Endothelial cell of umbilical vein (primary cell): Measurements from ENCODE around the gene PCNT. TPM values are rescaled to one million over a fixed set of nuclear protein-coding genes. Genes with fewer than 3 reads are reported as not detected.

Experiments
- BruUV-seq: library from RNA; stranded (reverse); fragments of 400-500 nt; replicated peaks from 2 replicates; lab custom pipeline; 2021; lab: Mats Ljungman, UMichigan
- CTCF ChIA-PET: fragments of 300-600, 350-600 bp; sonication (Branson Sonifier 250); formaldehyde crosslinking; loops from one replicate; lab custom pipeline; 2021; ENCODE audit warnings: antibody characterized with exemption, inconsistent platforms; lab: Charles Lee
- POLR2A ChIA-PET: fragments of 300-600, 350-600 bp; sonication (Branson Sonifier 250); formaldehyde crosslinking; loops from one replicate; lab custom pipeline; 2021; ENCODE audit warnings: antibody characterized with exemption, inconsistent platforms; lab: Charles Lee
- DNase-seq: peaks from one replicate; pipeline ENCODE4 v3.0.0-alpha.2; 2011; ENCODE audit warnings: low read depth, low spot score
- FAIRE-seq: peaks from 2 replicates; lab custom pipeline; 2011; peaks lifted over from hg19 to GRCh38; lab: Jason Lieb, UNC
- H2AFZ ChIP-seq: 2 replicates; pipeline ENCODE4 v1.6.0; 2012; ENCODE audit warnings: low read depth, low read length, control low read depth, inconsistent platforms
- H3K27ac ChIP-seq: 2 replicates; pipeline ENCODE4 v1.5.1; 2011; ENCODE audit warnings: low read depth, mild to moderate bottlenecking, control low read depth, low read length, moderate library complexity; ENCODE audit not compliant: insufficient read depth
- H3K27me3 ChIP-seq, 2 experiments: 2 replicates each; pipeline versions ENCODE4 v1.6.0 to v1.6.1; 2011; ENCODE audit warnings: low read length in 2 of 2, mixed read lengths in 1 of 2; ENCODE audit not compliant: control insufficient read depth in 2 of 2, insufficient read depth in 2 of 2
- H3K36me3 ChIP-seq, 2 experiments: 2 replicates in 1 of 2; 3 replicates in 1 of 2; pipeline ENCODE4 v1.5.1; 2011; ENCODE audit warnings: low read length in 2 of 2, mild to moderate bottlenecking in 1 of 2, moderate library complexity in 1 of 2; ENCODE audit not compliant: control insufficient read depth in 2 of 2, insufficient read depth in 2 of 2; ENCODE audit errors: extremely low read depth in 1 of 2
- H3K4me1 ChIP-seq: 3 replicates; pipeline ENCODE4 v1.5.1; 2011; ENCODE audit warnings: mild to moderate bottlenecking, low read length; ENCODE audit not compliant: control insufficient read depth, insufficient read depth; ENCODE audit errors: extremely low read depth
- H3K4me2 ChIP-seq: 2 replicates; pipeline ENCODE4 v1.6.1; 2011; ENCODE audit warnings: low read length, control low read depth, mixed read lengths; ENCODE audit not compliant: insufficient read depth
- H3K4me3 ChIP-seq, 3 experiments: fragments of 200-600 bp in 1 of 3; sonication (generic), shearing (Covaris generic) in 1 of 3; replicated peaks in 1 of 3; 2 replicates each; pipeline ENCODE4 v1.5.1; 2011 to 2016; ENCODE audit warnings: control low read depth in 3 of 3, low read length in 3 of 3, mild to moderate bottlenecking in 2 of 3, inconsistent platforms in 1 of 3, low read depth in 1 of 3, moderate library complexity in 1 of 3; ENCODE audit not compliant: insufficient read depth in 1 of 3
- H3K79me2 ChIP-seq: 2 replicates; pipeline ENCODE4 v1.6.0; 2012; ENCODE audit warnings: low read length, inconsistent platforms; ENCODE audit not compliant: control insufficient read depth, insufficient read depth
- H3K9ac ChIP-seq: replicated peaks from 2 replicates; pipeline ENCODE3; 2011; ENCODE audit warnings: low read length, control low read depth; ENCODE audit not compliant: insufficient read depth; ENCODE audit errors: extremely low read depth
- H3K9me1 ChIP-seq: replicated peaks from 3 replicates; pipeline ENCODE4 v1.6.0; 2011; ENCODE audit warnings: mild to moderate bottlenecking, low read length; ENCODE audit not compliant: control insufficient read depth, insufficient read depth; ENCODE audit errors: extremely low read depth
- H3K9me3 ChIP-seq: replicated peaks from 2 replicates; pipeline ENCODE4 v1.5.1; 2012; ENCODE audit warnings: low read length, inconsistent platforms; ENCODE audit not compliant: control insufficient read depth, insufficient read depth
- H4K20me1 ChIP-seq: replicated peaks from 2 replicates; pipeline ENCODE3; 2011; ENCODE audit warnings: mild to moderate bottlenecking, low read length; ENCODE audit not compliant: control insufficient read depth, insufficient read depth; ENCODE audit errors: extremely low read depth
- FOS ChIP-seq: IDR thresholded peaks from 2 replicates; pipeline ENCODE4 v1.6.1; 2011; ENCODE audit warnings: mild to moderate bottlenecking, low read length, moderate library complexity, borderline replicate concordance; ENCODE audit not compliant: insufficient read depth
- GATA2 ChIP-seq: IDR thresholded peaks from 2 replicates; pipeline ENCODE4 v1.7.0; 2011; ENCODE audit warnings: low read depth, mild to moderate bottlenecking, moderate library complexity, mixed read lengths, low read length; ENCODE audit not compliant: insufficient read length, insufficient read depth
- JUN ChIP-seq: IDR thresholded peaks from 2 replicates; pipeline ENCODE4 v1.6.1; 2011; ENCODE audit warnings: borderline replicate concordance, low read depth; ENCODE audit not compliant: insufficient read length, insufficient read depth
- MYC ChIP-seq: IDR thresholded peaks from one replicate; pipeline ENCODE4 v1.6.1; 2011; ENCODE audit warnings: mild to moderate bottlenecking, low read depth, low read length
- POLR2A ChIP-seq: IDR thresholded peaks from 2 replicates; pipeline ENCODE4 v1.6.1; 2012; ENCODE audit warnings: low read depth, mild to moderate bottlenecking, control low read depth, low read length
- POLR2AphosphoS5 ChIP-seq: IDR thresholded peaks from 2 replicates; pipeline ENCODE4 v1.6.1; 2012; ENCODE audit warnings: low read depth, mild to moderate bottlenecking, control low read depth, low read length, moderate library complexity; ENCODE audit not compliant: insufficient read depth
- dilution Hi-C: fragments of 300-500 bp; cut with MboI; formaldehyde crosslinking; loops from one replicate; pipeline ENCODE4 v1.15.0; 2019; ENCODE audit warnings: low sequenced_read_pairs; ENCODE audit not compliant: extremely low pct_ligation_motif_present
- intact Hi-C: fragments of 100-400 bp; cut with micrococcal nuclease; formaldehyde crosslinking; loops from one replicate; pipeline ENCODE4 v1.10.0; 2022
- polyA plus RNA-seq, 4 experiments: library from polyadenylated mRNA; depleted of rRNA in 3 of 4; stranded (reverse) in 3 of 4; unstranded in 1 of 4; fragments of >200 nt; gene quantifications; 2 replicates each; pipeline versions ENCODE4 v1.2.1 to v1.2.3, GENCODE V29; 2011 to 2012; ENCODE audit warnings: missing spikeins in 1 of 4
- total RNA-seq: library from RNA; stranded (reverse); gene quantifications from 2 replicates; pipeline ENCODE4 v1.2.3, GENCODE V29; 2021
- TF ChIP-seq, protein P1 (sequence below), 2 donors: IDR thresholded peaks; 1 replicate in 1 of 2; 2 replicates in 1 of 2; pipeline ENCODE4 v1.5.1; 2011; ENCODE audit warnings: low read length in 2 of 2, mild to moderate bottlenecking in 2 of 2, moderate library complexity in 2 of 2, control low read depth in 1 of 2, inconsistent platforms in 1 of 2, low read depth in 1 of 2; ENCODE audit not compliant: insufficient read depth in 1 of 2; ENCODE audit errors: extremely low read depth in 1 of 2
- TF ChIP-seq, protein P2 (sequence below): IDR thresholded peaks from 2 replicates; pipeline ENCODE4 v1.6.1; 2011; ENCODE audit not compliant: insufficient read depth, insufficient read length

Gene PCNT
- total and polyA plus RNA-seq, 2 donors (not counting 3 experiments of a cell fraction or from before 2014, with no cell fraction given) = 9.6 to 49.5 TPM

DNA sequence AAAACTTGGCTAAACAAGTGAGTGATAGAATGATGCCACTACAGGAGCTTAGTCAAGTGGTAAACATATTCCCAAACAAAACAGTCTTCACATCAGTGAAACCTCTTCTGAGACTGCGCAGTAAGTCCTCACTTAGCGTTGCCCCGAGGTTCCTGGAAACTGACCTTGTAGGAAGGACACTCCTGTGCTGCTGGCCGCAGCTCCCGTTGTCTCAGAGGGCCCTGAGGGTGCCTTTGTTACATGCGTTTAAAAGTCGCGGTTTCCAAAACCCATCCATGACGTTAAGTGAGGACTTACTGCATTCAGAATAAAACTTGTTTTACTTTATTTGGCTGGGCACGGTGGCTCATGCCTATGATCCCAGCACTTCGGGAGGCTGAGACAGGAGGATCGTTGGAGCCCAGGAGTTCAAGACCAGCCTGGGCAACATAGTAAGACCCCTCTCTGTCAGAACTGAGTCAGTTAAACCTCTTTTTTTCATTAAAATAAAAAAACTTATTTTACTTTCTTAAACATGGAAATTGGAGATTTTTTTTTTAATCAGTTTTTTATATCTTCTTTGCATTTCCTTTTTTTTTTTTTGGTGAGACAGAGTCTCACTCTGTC, 98.8 kb downstream of the PCNT start:
- ChIA-PET CTCF (no interaction called here), POLR2A (interaction anchor here (0.7 kb wide), 1 partner anchor 110 kb away, joined by 5 read pairs; no protein-coding TSS in a partner anchor)
- no peaks in the 10 kb centered on the region for H3K27me3 ChIP-seq
- H4K20me1 ChIP-seq = no peaks in the 10 kb centered on the region
- H3K9me3 ChIP-seq = no peaks in the 10 kb centered on the region
- H3K36me3 ChIP-seq = peaks cover 4 to 14% of the 10 kb centered on the region in 2 experiments
- H3K79me2 ChIP-seq = no peaks in the 10 kb centered on the region
- H3K27ac ChIP-seq = no peak overlapping the region
- TF ChIP-seq POLR2A (no peak), POLR2AphosphoS5 (no peak), JUN (no peak), FOS (no peak), GATA2 (no peak), MYC (no peak)
- TF ChIP-seq, protein P1, sequence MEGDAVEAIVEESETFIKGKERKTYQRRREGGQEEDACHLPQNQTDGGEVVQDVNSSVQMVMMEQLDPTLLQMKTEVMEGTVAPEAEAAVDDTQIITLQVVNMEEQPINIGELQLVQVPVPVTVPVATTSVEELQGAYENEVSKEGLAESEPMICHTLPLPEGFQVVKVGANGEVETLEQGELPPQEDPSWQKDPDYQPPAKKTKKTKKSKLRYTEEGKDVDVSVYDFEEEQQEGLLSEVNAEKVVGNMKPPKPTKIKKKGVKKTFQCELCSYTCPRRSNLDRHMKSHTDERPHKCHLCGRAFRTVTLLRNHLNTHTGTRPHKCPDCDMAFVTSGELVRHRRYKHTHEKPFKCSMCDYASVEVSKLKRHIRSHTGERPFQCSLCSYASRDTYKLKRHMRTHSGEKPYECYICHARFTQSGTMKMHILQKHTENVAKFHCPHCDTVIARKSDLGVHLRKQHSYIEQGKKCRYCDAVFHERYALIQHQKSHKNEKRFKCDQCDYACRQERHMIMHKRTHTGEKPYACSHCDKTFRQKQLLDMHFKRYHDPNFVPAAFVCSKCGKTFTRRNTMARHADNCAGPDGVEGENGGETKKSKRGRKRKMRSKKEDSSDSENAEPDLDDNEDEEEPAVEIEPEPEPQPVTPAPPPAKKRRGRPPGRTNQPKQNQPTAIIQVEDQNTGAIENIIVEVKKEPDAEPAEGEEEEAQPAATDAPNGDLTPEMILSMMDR (IDR thresholded peaks at IDR 0.05; ENCODE audit: extremely low read depth in 1 of 2, insufficient read depth in 1 of 2, low read depth in 1 of 2, low read length in 2 of 2) = no peak
- TF ChIP-seq, protein P2, sequence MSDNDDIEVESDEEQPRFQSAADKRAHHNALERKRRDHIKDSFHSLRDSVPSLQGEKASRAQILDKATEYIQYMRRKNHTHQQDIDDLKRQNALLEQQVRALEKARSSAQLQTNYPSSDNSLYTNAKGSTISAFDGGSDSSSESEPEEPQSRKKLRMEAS = no peak
- no peak for FAIRE-seq
- intact Hi-C loops = no loop called here
- BruUV-seq = no TSS peak
- no peak overlapping the region for H3K4me3 ChIP-seq
- no peak overlapping the region for H2AFZ ChIP-seq
- dilution Hi-C loops = no loop called here
- no peak overlapping the region for H3K9ac ChIP-seq
- no peaks in the 10 kb centered on the region for H3K9me1 ChIP-seq
- no peak for DNase-seq
- H3K4me2 ChIP-seq = no peak overlapping the region
- no peaks in the 10 kb centered on the region for H3K4me1 ChIP-seq
